Lower leg skin (tissue), 4 donors: ENCODE results near the gene ULK2. TPM values are rescaled to one million over a fixed set of nuclear protein-coding genes. Genes with fewer than 3 reads are reported as not detected.

Experiments used
- DNase-seq, 2 donors: peaks; one replicate each; pipeline ENCODE4 v3.0.0-alpha.2; 2019; ENCODE audit warnings: low spot score in 2 of 2
- H3K4me3 ChIP-seq: fragments of 200-600 bp; sonication (generic); 2 replicates; pipeline ENCODE4 v1.5.1; 2017; ENCODE audit warnings: mild to moderate bottlenecking, low read depth; ENCODE audit not compliant: poor library complexity, severe bottlenecking
- POLR2A ChIP-seq, 2 donors: fragments of 450-650 bp; IDR thresholded peaks; one replicate each; pipeline ENCODE4 v1.6.1; 2016 to 2017; ENCODE audit warnings: antibody characterized with exemption in 2 of 2, mild to moderate bottlenecking in 1 of 2, moderate library complexity in 1 of 2
- WGBS, 2 donors: methylation state at CpG; one replicate each; pipeline ENCODE4 v1.1.5; 2018; 5-methylcytosine and 5-hydroxymethylcytosine counted together
- intact Hi-C: fragments of 100-400 bp; cut with DNase I; formaldehyde crosslinking; loops from one replicate; pipeline ENCODE4 v1.15.0; 2023; ENCODE audit warnings: low total_unique reads
- total RNA-seq, 4 donors: library from RNA; depleted of rRNA; stranded (reverse); fragments of >200 nt; gene quantifications; one replicate each; pipeline ENCODE4 v1.1.0, GENCODE V29; 2016
- TF ChIP-seq, protein P1 (sequence below), 3 donors: fragments of 450-650 bp; IDR thresholded peaks; one replicate each; pipeline ENCODE4 v1.5.1; 2016; ENCODE audit warnings: antibody characterized with exemption in 3 of 3, mild to moderate bottlenecking in 3 of 3, moderate library complexity in 2 of 3

The ULK2 gene
- total RNA-seq, 4 donors from 2014 or later = 10.0 to 24.8 (median 19.7) TPM

DNA sequence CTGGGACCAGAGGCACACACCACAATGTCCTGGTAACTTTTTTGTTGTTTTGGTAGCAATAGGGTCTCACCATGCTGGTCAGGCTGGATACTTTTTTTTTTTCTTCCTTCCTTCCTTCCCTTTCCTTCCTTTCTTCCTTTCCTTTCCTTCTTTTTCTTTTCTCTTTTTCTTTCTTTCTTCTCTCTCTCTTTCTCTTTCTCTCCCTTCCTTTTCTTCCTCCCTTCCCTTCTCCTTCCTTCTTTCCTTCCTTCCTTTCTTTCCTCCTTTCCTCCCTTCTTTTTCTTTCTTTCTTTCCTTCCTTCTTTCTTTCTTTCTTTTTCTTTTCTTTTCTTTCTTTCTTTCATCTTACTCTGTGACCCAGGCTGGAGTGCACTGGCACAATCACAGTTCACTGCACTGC, 18.4 kb upstream of the ULK2 start:
- no peak for TF ChIP-seq POLR2A (IDR thresholded peaks at IDR 0.05)
- TF ChIP-seq, protein P1, sequence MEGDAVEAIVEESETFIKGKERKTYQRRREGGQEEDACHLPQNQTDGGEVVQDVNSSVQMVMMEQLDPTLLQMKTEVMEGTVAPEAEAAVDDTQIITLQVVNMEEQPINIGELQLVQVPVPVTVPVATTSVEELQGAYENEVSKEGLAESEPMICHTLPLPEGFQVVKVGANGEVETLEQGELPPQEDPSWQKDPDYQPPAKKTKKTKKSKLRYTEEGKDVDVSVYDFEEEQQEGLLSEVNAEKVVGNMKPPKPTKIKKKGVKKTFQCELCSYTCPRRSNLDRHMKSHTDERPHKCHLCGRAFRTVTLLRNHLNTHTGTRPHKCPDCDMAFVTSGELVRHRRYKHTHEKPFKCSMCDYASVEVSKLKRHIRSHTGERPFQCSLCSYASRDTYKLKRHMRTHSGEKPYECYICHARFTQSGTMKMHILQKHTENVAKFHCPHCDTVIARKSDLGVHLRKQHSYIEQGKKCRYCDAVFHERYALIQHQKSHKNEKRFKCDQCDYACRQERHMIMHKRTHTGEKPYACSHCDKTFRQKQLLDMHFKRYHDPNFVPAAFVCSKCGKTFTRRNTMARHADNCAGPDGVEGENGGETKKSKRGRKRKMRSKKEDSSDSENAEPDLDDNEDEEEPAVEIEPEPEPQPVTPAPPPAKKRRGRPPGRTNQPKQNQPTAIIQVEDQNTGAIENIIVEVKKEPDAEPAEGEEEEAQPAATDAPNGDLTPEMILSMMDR (IDR thresholded peaks at IDR 0.05) = no peak
- intact Hi-C loops = no loop called here
- DNase-seq = no peak
- no peak overlapping the region for H3K4me3 ChIP-seq

DNA sequence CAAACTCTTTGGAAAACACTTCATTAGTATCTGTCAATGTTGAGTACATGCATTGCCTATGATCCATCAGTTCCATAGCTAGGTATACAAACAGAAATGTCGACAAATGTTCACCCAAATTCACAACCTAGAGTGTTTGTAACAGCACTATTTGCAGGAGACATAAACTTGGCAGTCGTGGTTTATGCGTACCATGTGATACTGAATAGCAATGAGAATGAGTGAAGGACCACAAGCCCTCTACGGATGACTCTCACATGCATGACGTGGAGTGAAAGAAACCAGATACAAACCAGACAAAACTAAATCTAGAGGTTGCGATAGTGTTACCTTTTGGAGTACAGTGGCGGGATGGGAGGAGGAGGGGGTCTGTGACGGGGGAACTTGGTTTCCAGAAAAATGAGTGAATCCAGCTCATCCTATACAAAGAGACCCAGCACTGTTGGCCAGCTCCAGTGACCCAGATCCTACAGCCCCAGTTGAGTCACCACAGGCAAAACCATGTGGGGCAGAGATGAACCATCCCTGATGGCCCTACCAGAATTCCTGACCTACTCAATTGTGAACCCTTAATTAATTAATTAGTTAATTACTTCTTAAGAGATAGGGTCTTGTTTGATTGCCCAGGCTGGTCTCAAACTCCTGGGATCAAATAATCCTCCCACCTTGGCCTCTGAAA, 15.9 kb upstream of the ULK2 start:
- no peak overlapping the region for H3K4me3 ChIP-seq
- no peak for TF ChIP-seq POLR2A (IDR thresholded peaks at IDR 0.05)
- TF ChIP-seq, protein P1 (IDR thresholded peaks at IDR 0.05) = no peak
- DNase-seq = no peak
- intact Hi-C loops = no loop called here
- WGBS, 2 donors = 83 to 87% methylated on average over 8 of the region's 8 CpGs

DNA sequence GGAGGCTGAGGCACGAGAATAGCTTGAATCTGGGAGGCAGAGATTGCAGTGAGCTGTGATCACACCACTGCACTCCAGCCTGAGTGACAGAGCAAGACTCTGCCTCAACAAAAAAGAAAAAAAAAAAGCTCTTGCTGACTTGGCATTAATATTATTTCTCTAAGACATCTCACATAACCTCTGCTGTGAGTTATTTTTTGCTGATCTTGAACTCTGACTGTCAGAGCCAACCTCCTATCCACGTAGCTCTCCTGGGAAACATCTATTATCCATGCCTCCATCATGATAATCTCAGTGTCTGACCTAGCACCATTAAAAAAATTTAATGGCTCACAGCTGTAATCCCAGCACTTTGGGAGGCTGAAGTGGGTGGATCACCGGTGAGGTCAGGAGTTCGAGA, 12.7 kb upstream of the ULK2 start:
- no peak overlapping the region for H3K4me3 ChIP-seq
- intact Hi-C loops = no loop called here
- TF ChIP-seq, protein P1 (IDR thresholded peaks at IDR 0.05) = no peak
- no peak for TF ChIP-seq POLR2A (IDR thresholded peaks at IDR 0.05)
- no peak for DNase-seq
- WGBS, 2 donors = 84 to 86% methylated on average over 4 of the region's 4 CpGs

DNA sequence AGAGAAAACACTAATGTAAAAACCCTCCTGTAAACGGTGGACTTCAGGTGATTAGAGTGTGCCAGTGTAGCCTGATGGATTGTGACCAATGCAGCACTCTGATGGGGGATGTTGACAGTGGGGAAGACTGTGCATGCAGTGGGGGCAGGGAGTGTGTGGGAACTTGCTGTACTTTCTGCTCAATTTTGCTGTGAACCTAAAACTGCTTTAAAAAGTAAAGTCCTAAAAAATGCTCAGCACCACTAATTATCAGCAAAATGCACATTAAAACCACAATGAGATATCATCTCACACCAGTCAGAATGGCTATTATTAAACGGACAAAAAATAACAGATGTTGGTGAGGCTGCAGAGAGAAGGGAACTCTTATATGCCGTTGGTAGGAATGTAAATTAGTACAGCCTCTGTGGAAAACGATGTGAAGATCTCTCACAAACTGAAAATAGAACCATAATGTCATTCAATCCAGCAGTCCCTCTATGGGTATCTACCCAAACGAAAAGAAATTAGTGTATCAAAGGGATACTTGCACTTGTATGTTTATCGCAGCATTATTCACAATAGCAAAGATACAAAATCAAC, 9.7 kb upstream of the ULK2 start:
- WGBS, 2 donors = 54 to 57% methylated on average over 6 of the region's 6 CpGs

DNA sequence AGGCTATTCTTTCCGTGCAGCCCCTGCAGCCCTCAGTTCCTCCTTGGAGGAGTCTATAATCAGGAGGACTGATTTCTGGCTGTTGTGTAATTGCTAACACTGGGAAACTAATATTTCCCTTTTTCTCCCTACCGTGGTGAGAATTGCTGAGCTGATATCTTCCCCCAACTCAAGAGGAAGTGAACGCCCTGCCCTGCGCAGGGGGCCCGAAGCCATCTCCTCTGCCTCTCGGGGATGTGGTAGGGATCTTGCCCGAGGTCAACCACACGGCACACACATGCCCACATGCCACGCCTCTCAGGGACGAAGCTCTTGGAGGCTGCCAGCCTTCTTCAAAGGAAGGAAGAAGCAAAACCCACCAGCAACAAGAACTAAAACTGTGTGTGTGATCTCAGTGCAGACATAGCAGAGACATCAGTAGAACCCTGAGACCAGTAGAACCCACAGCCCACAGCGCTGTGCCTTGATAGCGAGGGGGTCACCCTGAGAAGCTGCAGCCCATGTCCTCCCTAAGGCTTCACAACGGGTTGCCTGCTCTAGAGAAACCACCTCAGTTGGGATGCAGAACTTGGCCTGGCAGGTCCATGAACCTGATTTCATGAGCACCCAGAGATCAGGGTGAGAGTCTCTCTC, 8.9 kb upstream of the ULK2 start:
- intact Hi-C loops = no loop called here
- WGBS, 2 donors = 47 to 49% methylated on average over 13 of the region's 13 CpGs
- DNase-seq = peak; percentile 48 to 88
- no peak overlapping the region for H3K4me3 ChIP-seq
- TF ChIP-seq, protein P1 (IDR thresholded peaks at IDR 0.05) = no peak
- TF ChIP-seq POLR2A (IDR thresholded peaks at IDR 0.05) = no peak

More for the DNA sequence above, 9.7 kb upstream of the ULK2 start:
- H3K4me3 ChIP-seq = no peak overlapping the region
- intact Hi-C loops = no loop called here
- no peak for TF ChIP-seq POLR2A (IDR thresholded peaks at IDR 0.05)
- TF ChIP-seq, protein P1 (IDR thresholded peaks at IDR 0.05) = no peak
- no peak for DNase-seq
